MM.1S (cell line): Measurements from ENCODE around the gene PDGFA.

Source experiments
- DNase-seq: peaks from one replicate; pipeline ENCODE4 v3.0.0-alpha.2; 2015
- H2AFZ ChIP-seq: fragments of 300-600 bp; sonication (generic); 2 replicates; pipeline ENCODE4 v1.6.0; 2016; ENCODE audit warnings: antibody characterized with exemption, low read length
- H3F3A ChIP-seq: fragments of 300-600 bp; sonication (generic); 2 replicates; pipeline ENCODE4 v1.6.1; 2016; ENCODE audit warnings: mild to moderate bottlenecking, antibody characterized with exemption, low read length, moderate library complexity, mixed read lengths; ENCODE audit not compliant: insufficient read depth
- H3K27ac ChIP-seq: fragments of 300-600 bp; sonication (generic); 2 replicates; pipeline ENCODE4 v1.5.1; 2016; ENCODE audit warnings: mild to moderate bottlenecking, low read length
- H3K27me3 ChIP-seq: fragments of 300-600 bp; sonication (generic); replicated peaks from 2 replicates; pipeline ENCODE4 v1.6.0; 2016; ENCODE audit warnings: low read length; ENCODE audit not compliant: insufficient read depth
- H3K36me3 ChIP-seq: fragments of 300-600 bp; sonication (generic); replicated peaks from 2 replicates; pipeline ENCODE4 v1.6.1; 2016; ENCODE audit warnings: mild to moderate bottlenecking, low read length, mixed read lengths; ENCODE audit not compliant: insufficient read depth
- H3K4me1 ChIP-seq: fragments of 300-600 bp; sonication (generic); 2 replicates; pipeline ENCODE4 v1.6.1; 2016; ENCODE audit warnings: low read length, mixed read lengths
- H3K4me2 ChIP-seq: fragments of 300-600 bp; sonication (generic); 2 replicates; pipeline ENCODE4 v1.6.0; 2016; ENCODE audit warnings: low read depth, low read length
- H3K4me3 ChIP-seq: fragments of 300-600 bp; sonication (generic); 2 replicates; pipeline ENCODE4 v1.5.1; 2016; ENCODE audit warnings: low read length, mixed read lengths
- H3K79me2 ChIP-seq: fragments of 300-600 bp; sonication (generic); 2 replicates; pipeline ENCODE4 v1.6.1; 2016; ENCODE audit warnings: mixed run types, low read length, mixed read lengths
- H3K9ac ChIP-seq: fragments of 300-600 bp; sonication (generic); 2 replicates; pipeline ENCODE4 v1.6.1; 2016; ENCODE audit warnings: low read length, mixed read lengths
- H3K9me2 ChIP-seq: fragments of 300-600 bp; sonication (generic); replicated peaks from 2 replicates; pipeline ENCODE4 v1.6.1; 2016; ENCODE audit warnings: mild to moderate bottlenecking, low read length, mixed read lengths; ENCODE audit not compliant: insufficient read depth
- H3K9me3 ChIP-seq: fragments of 300-600 bp; sonication (generic); replicated peaks from 2 replicates; pipeline ENCODE4 v1.6.1; 2016; ENCODE audit warnings: mild to moderate bottlenecking, low read length, mixed read lengths; ENCODE audit not compliant: insufficient read depth
- H4K20me1 ChIP-seq: fragments of 300-600 bp; sonication (generic); 2 replicates; pipeline ENCODE4 v1.6.1; 2016; ENCODE audit warnings: mild to moderate bottlenecking, low read length, moderate library complexity, mixed read lengths; ENCODE audit not compliant: insufficient read depth
- EZH2 ChIP-seq: fragments of 300-600 bp; sonication (generic); optimal IDR thresholded peaks from 2 replicates; pipeline ENCODE3; 2017; ENCODE audit warnings: low read depth, mild to moderate bottlenecking, antibody characterized with exemption, low read length, mixed read lengths
- EZH2phosphoT487 ChIP-seq: fragments of 300-600 bp; sonication (generic); IDR thresholded peaks from 2 replicates; pipeline ENCODE4 v1.6.1; 2018; ENCODE audit warnings: antibody characterized with exemption, low read length
- TF ChIP-seq, protein P1 (sequence below): fragments of 300-600 bp; sonication (generic); IDR thresholded peaks from 2 replicates; pipeline ENCODE4 v1.5.1; 2016; ENCODE audit warnings: antibody characterized with exemption, low read length, mixed read lengths

Gene PDGFA

DNA sequence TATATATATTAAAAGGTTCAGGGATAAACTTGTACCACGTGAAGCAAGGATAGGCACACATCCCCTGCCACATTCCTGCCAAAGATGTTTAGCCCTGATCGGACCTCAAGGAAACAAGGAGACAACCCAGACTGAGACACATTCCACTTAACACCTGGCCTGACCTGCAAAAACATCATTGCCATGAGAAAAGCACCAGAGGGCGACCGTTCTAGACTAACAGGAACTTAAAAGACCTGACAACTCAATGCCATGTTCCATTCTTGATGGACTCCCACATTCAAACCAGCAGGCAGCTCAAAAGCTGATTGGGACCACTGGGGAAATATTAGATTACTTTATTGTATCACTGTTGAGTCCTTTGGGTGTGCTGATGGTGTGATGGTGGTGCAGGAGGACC lies 8.1 kb upstream of the PDGFA start:
- Histone ChIP-seq H3K4me2 (no peak overlapping the region), H3K27ac (no peak overlapping the region), H3K4me1 (no peaks in the 10 kb centered on the region), H4K20me1 (no peaks in the 10 kb centered on the region), H3K9me3 (no peaks in the 10 kb centered on the region), H3K36me3 (no peaks in the 10 kb centered on the region), H3K27me3 (no peaks in the 10 kb centered on the region), H3F3A (no peaks in the 10 kb centered on the region), H3K79me2 (no peaks in the 10 kb centered on the region), H3K9me2 (no peaks in the 10 kb centered on the region), H2AFZ (no peak overlapping the region), H3K4me3 (no peak overlapping the region), H3K9ac (no peak overlapping the region)
- no peak for DNase-seq
- TF ChIP-seq, protein P1, sequence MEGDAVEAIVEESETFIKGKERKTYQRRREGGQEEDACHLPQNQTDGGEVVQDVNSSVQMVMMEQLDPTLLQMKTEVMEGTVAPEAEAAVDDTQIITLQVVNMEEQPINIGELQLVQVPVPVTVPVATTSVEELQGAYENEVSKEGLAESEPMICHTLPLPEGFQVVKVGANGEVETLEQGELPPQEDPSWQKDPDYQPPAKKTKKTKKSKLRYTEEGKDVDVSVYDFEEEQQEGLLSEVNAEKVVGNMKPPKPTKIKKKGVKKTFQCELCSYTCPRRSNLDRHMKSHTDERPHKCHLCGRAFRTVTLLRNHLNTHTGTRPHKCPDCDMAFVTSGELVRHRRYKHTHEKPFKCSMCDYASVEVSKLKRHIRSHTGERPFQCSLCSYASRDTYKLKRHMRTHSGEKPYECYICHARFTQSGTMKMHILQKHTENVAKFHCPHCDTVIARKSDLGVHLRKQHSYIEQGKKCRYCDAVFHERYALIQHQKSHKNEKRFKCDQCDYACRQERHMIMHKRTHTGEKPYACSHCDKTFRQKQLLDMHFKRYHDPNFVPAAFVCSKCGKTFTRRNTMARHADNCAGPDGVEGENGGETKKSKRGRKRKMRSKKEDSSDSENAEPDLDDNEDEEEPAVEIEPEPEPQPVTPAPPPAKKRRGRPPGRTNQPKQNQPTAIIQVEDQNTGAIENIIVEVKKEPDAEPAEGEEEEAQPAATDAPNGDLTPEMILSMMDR: no peak
- TF ChIP-seq EZH2: no peak
- no peak for TF ChIP-seq EZH2phosphoT487

DNA sequence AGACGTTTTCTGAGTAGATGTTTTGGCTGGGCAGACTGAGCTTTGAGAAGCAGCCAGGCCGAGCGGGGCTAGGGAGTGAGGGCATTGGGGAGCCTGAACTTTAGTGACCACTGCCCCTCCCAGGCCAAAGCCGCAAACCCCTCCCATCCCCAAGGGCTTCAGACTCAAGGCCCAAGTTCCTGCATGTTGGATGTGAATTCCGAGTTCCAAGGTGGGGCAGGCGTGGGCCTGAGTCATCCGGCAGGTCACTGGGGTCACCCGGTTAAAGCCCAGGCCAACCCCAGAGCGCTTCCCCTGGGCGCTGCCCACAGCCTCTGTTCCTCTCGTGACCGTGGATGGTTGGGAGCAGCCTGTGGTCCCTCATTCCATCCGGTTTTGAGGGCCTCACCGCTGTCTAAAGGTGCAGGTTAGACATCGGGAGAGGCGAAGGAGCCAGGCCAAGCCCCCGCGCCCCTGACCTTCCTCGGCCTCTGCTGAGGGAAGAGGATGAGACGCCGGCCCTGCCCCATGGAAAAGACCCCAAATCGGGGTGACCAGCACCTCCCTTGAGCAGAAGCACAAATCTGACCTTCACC lies 6.9 kb upstream of the PDGFA start:
- H3K9me2 ChIP-seq: no peaks in the 10 kb centered on the region
- H2AFZ ChIP-seq: no peak overlapping the region
- H4K20me1 ChIP-seq: no peaks in the 10 kb centered on the region
- H3K4me1 ChIP-seq: no peaks in the 10 kb centered on the region
- H3K27ac ChIP-seq: no peak overlapping the region
- no peaks in the 10 kb centered on the region for H3K9me3 ChIP-seq
- H3K36me3 ChIP-seq: no peaks in the 10 kb centered on the region
- H3K79me2 ChIP-seq: no peaks in the 10 kb centered on the region
- H3K4me2 ChIP-seq: no peak overlapping the region
- no peak overlapping the region for H3K9ac ChIP-seq
- no peak for DNase-seq
- H3K4me3 ChIP-seq: no peak overlapping the region
- TF ChIP-seq, protein P1: no peak
- TF ChIP-seq EZH2 (no peak), EZH2phosphoT487 (no peak)
- no peaks in the 10 kb centered on the region for H3K27me3 ChIP-seq
- no peaks in the 10 kb centered on the region for H3F3A ChIP-seq

DNA sequence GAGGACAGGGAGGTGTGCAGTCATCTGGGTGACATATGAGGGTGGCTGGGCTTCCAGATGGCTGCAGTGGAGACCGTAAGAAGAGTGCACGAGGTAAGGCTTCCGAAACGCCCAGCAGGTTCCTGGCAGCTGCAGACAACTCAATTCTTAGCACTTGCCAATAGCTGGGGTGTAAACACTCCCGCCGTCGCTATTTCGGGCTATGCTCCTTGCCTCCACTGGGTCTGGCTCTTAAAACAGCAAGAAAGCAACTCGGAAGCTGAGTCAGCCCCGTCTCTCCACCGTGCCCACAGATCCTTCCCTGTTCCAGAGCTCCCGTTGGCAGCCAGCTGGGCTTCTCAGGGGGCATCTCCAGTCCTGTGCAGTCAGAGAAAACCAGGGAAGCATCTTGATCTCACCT lies 6.1 kb upstream of the PDGFA start:
- Histone ChIP-seq H3K36me3 (no peaks in the 10 kb centered on the region), H3K27me3 (no peaks in the 10 kb centered on the region), H3K27ac (no peak overlapping the region), H3K9me2 (no peaks in the 10 kb centered on the region), H3K4me2 (no peak overlapping the region), H3F3A (no peaks in the 10 kb centered on the region), H3K79me2 (no peaks in the 10 kb centered on the region), H3K4me3 (no peak overlapping the region), H4K20me1 (no peaks in the 10 kb centered on the region), H2AFZ (no peak overlapping the region), H3K9me3 (no peaks in the 10 kb centered on the region), H3K9ac (no peak overlapping the region), H3K4me1 (no peaks in the 10 kb centered on the region)
- TF ChIP-seq EZH2phosphoT487: no peak
- TF ChIP-seq EZH2: no peak
- TF ChIP-seq, protein P1: no peak
- DNase-seq: no peak
